ENCODE data around the gene BCAP31. TPM values are rescaled to one million over a fixed set of nuclear protein-coding genes. Genes with fewer than 3 reads are reported as not detected.

The BCAP31 gene
- total RNA-seq, 4 donors from 2014 or later: 76.1 to 125 (median 104) TPM

DNA sequence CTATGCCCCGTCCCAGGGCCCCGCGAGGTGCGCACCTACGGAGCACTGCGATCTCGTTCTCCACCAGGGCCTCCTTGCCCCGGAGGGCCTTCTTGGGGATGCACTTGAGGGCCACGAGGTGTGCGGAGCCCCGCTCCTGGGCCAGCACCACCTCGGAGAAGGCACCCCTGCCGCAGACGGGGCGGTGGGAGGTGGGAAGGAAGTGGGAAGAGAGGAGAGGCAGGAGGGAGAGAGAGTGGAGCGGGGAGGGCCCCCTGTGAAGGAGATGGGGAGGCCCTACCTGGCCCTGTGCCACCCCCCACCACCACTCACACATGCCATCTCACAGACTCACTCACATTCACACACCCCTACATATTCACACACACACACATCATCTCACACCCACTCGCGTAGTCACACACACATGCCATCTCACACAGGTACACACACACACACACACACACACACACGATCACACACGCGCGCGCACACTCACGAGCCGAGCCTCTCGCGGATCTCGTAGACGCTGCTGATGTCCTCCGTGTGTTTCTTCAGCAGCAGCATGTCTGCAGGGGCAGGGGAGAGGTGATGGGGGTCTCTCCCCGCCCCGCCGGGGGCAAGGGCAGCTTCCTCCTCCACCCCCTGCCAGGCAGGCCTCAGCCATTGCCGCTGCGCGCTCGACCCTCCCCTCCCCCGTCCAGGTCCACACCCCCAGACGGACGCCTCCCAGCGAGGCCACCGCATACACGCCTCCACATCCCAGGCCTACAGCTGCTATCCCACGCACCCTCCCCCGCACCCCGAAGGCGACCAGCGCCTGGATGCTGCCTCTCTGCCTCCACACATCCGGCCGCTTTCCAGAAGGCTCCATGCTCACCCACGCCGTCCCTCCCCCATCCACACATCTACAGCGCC lies 51.4 kb downstream of the BCAP31 start:
- Histone ChIP-seq H3K9me3 (no peaks in the 10 kb centered on the region), H3K4me1 (peaks cover 0 to 14% (median 0%) of the 10 kb centered on the region in 3 donors), H3K36me3 (no peaks in the 10 kb centered on the region), H3K27me3 (peaks cover 9% of the 10 kb centered on the region), H3K27ac (peak overlapping the region in 3 of 4 donors; percentile 72 to 79 (median 73)), H3K4me3 (peak overlapping the region; percentile 18 to 48)
- ATAC-seq: peak; percentile 19
- WGBS, 2 donors (ENCODE audit: low coverage in 1 of 2): 60 to 63% methylated on average over 2 of the region's 53 CpGs
- TF ChIP-seq EP300 (IDR thresholded peaks at IDR 0.05): no peak
- TF ChIP-seq, protein P1, sequence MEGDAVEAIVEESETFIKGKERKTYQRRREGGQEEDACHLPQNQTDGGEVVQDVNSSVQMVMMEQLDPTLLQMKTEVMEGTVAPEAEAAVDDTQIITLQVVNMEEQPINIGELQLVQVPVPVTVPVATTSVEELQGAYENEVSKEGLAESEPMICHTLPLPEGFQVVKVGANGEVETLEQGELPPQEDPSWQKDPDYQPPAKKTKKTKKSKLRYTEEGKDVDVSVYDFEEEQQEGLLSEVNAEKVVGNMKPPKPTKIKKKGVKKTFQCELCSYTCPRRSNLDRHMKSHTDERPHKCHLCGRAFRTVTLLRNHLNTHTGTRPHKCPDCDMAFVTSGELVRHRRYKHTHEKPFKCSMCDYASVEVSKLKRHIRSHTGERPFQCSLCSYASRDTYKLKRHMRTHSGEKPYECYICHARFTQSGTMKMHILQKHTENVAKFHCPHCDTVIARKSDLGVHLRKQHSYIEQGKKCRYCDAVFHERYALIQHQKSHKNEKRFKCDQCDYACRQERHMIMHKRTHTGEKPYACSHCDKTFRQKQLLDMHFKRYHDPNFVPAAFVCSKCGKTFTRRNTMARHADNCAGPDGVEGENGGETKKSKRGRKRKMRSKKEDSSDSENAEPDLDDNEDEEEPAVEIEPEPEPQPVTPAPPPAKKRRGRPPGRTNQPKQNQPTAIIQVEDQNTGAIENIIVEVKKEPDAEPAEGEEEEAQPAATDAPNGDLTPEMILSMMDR (IDR thresholded peaks at IDR 0.05): no peak
- no peak for TF ChIP-seq POLR2A (IDR thresholded peaks at IDR 0.05)

GRCh38 chrX:153671589-153672530 lies 52.3 kb downstream of the BCAP31 start:
- Histone ChIP-seq H3K27ac (peak overlapping the region in 3 of 4 donors; percentile 72 to 79 (median 73)), H3K27me3 (peaks cover 9% of the 10 kb centered on the region), H3K9me3 (no peaks in the 10 kb centered on the region), H3K36me3 (no peaks in the 10 kb centered on the region), H3K4me3 (no peak overlapping the region), H3K4me1 (peaks cover 0 to 14% (median 0%) of the 10 kb centered on the region in 3 donors)
- ATAC-seq: no peak
- TF ChIP-seq, protein P1 (IDR thresholded peaks at IDR 0.05): no peak
- TF ChIP-seq EP300 (IDR thresholded peaks at IDR 0.05): no peak
- TF ChIP-seq POLR2AphosphoS5 (IDR thresholded peaks at IDR 0.05): no peak
- no peak for TF ChIP-seq POLR2A (IDR thresholded peaks at IDR 0.05)
- 100% methylated on average over 2 of the region's 27 CpGs; no CpG with 5 or more reads in 1 of the 2 donors for WGBS, 2 donors (ENCODE audit: low coverage in 1 of 2)

DNA sequence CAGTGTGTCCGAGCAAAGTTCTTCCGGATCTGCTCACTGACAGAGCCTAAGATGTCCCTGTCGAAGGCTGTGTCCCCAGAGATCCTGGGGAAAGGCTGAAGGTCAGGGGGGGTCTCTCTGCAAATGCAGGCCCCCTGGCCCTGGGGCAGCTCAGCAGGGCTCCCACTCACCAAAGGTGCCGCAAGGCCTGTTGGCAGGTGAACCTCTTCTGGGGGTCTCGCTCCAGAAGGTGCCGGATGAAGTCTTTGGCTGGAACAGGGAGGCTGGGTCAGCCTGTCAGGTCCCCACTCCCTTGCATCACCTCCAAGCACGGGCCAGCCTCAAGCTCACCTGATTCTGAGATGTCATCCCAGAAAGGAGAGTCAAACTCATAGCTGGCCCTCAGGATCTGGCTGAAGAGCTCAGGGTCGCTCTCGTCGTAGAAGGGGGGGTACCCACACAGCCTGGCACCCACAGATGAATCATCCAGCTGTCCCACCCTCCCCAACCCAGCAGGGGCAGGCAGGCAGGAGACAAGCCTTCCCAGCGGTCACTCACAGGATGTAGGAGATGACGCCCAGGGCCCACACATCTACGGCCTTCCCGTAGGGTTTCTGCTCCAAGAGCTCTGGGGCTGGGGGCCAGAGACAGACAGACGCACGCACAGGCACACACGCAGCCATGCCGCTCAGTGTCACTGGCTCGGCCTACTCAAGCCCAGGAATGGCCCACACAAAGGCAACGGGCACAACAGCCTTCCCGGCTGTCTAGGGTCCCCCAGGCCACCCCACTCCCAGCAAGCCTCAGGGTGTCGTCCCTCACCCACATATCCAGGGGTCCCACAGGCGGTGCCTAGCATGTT lies 53.2 kb downstream of the BCAP31 start:
- no peak for TF ChIP-seq EP300 (IDR thresholded peaks at IDR 0.05)
- ATAC-seq: no peak
- WGBS, 2 donors (ENCODE audit: low coverage in 1 of 2): 20 to 80% methylated on average over 1 of the region's 23 CpGs
- no peaks in the 10 kb centered on the region for H3K36me3 ChIP-seq
- no peak overlapping the region for H3K27ac ChIP-seq
- H3K4me3 ChIP-seq: no peak overlapping the region
- H3K9me3 ChIP-seq: no peaks in the 10 kb centered on the region
- H3K4me1 ChIP-seq: peaks cover 0 to 14% (median 0%) of the 10 kb centered on the region in 3 donors
- H3K27me3 ChIP-seq: peaks cover 9% of the 10 kb centered on the region

DNA sequence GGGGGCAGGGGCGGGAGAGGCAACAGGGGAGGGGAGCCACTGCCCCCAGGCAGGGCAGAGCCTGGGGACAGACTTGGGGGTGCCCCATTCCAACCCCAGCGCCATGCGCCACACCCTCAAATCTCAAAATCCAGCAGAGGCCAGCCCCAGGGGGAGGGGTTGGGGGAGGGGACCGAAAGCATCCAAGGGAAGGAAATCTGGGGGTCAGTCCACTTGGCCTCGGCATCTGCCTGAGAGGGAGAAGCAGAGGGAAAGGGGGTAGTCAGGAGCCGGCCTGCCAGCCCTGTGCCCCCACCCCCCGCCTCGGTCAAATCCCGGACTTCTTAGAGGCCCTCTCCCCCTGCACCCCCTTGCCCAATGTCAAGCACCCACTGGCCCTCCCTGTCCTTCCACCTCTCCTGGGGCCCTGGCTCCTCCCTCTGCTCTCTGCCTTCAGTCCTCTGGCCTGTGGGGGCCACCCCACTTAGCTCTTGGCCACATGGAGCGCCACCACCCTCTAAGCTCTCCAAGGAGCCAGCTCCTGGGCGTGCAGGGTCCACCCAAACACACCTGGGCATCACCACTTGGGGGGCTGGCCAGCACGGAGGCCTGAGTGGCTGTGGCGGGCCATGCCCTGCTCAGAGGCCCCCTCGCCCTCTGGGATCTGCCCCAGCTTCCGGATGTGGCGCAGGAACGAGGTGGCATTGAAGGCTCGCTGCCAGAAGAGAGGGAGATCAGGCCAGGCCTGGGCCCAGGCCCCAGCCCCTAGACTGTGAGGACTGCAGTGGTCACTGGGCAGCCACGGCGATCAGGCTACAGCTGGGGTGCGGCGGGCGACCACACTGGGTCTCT lies 54.1 kb downstream of the BCAP31 start:
- peaks cover 9% of the 10 kb centered on the region for H3K27me3 ChIP-seq

More for the DNA sequence above, 54.1 kb downstream of the BCAP31 start:
- Histone ChIP-seq H3K27ac (no peak overlapping the region), H3K4me1 (peaks cover 0 to 14% (median 0%) of the 10 kb centered on the region in 3 donors), H3K36me3 (no peaks in the 10 kb centered on the region), H3K9me3 (no peaks in the 10 kb centered on the region), H3K4me3 (no peak overlapping the region)
- TF ChIP-seq EP300 (IDR thresholded peaks at IDR 0.05): no peak
- TF ChIP-seq POLR2AphosphoS5 (IDR thresholded peaks at IDR 0.05): no peak
- TF ChIP-seq POLR2A (IDR thresholded peaks at IDR 0.05): no peak
- TF ChIP-seq, protein P1 (IDR thresholded peaks at IDR 0.05): no peak
- no peak for ATAC-seq
- 74% methylated on average over 7 of the region's 23 CpGs; no CpG with 5 or more reads in 1 of the 2 donors for whole genome bisulfite sequencing, 2 donors (ENCODE audit: low coverage in 1 of 2)

Data from gastroesophageal sphincter (tissue), 4 donors.